MM.1S (cell line): Measurements from ENCODE around the gene HDAC10.

Source experiments
- CTCF ChIP-seq: fragments of 300-600 bp; sonication (generic); IDR thresholded peaks from 2 replicates; pipeline ENCODE4 v1.5.1; 2016; ENCODE audit warnings: antibody characterized with exemption, low read length, mixed read lengths
- EZH2phosphoT487 ChIP-seq: fragments of 300-600 bp; sonication (generic); IDR thresholded peaks from 2 replicates; pipeline ENCODE4 v1.6.1; 2018; ENCODE audit warnings: antibody characterized with exemption, low read length

DNA sequence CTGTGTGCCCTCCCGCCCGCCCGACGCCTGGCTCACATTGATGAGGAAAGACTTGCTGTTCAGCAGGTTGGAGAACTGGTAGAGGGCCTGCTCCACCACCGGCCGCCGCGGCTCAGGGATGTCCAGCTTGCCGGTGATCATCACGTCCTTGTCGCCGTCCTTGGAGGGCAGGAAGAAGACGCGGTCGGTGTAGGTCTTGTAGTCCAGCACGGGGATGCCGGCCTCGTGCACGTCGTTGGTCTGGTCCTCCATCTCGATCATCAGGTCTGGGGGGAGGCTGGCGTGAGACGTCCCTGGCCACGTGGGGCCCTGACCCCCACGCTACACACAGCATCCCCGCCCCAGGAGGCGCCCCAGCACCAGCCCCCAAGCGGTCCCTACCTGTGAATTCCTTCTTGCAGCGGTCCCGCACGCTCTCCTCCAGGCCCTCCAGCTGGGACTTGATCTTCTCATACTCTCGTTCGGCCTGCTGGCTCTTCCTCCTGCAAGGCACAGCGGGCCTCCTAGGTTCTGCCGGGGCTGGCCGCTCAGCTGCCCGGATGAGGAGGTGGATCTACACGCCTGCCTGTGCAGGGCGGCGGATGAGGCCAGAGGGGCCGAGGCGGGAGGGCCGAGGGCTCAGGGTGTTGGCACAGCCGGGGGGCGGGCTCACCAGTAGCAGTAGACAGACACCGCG is 29.8 kb upstream of the HDAC10 start:
- TF ChIP-seq CTCF (no peak), EZH2phosphoT487 (no peak)
